ENCODE measurements around the gene MED31. TPM values are rescaled to one million over a fixed set of nuclear protein-coding genes. Genes with fewer than 3 reads are reported as not detected.

Gene MED31
- 18.8 and 19.1 TPM in 2 replicates for total RNA-seq (2014; rRNA removed)
- Bru-seq, nascent RNA, result percentile 83 among the genes with signal in this experiment
- percentile 83 among the genes with signal in this experiment for BruChase-seq, experiment 1, labeled RNA remaining after a 6-hour chase
- percentile 85 among the genes with signal in this experiment for BruChase-seq, experiment 2, labeled RNA remaining after a 2-hour chase
- long read RNA-seq, transcript MED31-203 (3 exons, 593 nt), result minor isoform, 5 of 19 reads
- long read RNA-seq, transcript MED31-201 (4 exons, 1,654 nt), result major isoform, 10 of 19 reads
- long read RNA-seq, partial matches to known transcripts, result 0 of 19 reads
- long read RNA-seq, other reads (novel, unspliced or antisense), result 2 of 19 reads

DNA sequence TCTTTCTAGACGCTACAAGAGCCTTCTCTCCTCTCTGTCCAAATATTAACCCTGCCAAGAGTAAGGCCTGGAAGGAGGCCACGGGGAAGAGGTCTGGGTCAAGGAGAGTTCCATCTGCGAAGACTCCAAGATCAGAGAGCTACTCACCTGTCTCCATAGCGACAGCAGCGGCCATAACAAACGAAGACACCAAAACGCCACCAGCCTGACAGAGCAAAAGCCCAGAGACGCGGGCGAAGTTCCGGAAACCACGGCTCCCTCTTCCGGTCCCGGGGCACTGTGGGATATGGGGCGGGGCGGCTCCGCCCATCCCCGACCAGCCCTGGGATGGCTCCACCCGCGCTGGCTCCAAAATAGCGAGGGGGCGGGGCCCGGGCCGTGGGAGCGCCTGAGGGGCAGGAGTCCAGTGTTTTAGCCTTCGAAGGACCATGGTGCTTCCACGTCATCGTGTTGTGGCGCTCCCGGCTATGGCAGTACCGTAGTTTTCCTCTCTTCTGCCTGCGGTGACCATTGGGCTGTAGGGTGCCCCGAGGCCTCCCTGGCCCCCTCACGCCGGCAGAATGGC is at the start of gene MED31, which contains the start of gene C17orf100:
Gene MED31 (minus strand): TSS at position 252 of the 565 bp plus-strand sequence. CDS start 77 bp downstream, at position 175.
Gene C17orf100 (plus strand): TSS at position 409 of the 565 bp plus-strand sequence. CDS start 152 bp downstream, at position 561.
- H3K4me2 ChIP-seq (ENCODE audit: low read length), result peak within 1 kb of the TSS; percentile 86
- ATAC-seq, result peak; percentile 94
- peak within 1 kb of the TSS; percentile 100 for H3K4me3 ChIP-seq (ENCODE audit: low read length)
- peaks cover 66% of the 10 kb centered on the region for H3K79me2 ChIP-seq (ENCODE audit: low read length)
- no TSS peak for BruUV-seq (replicated peaks)
- no peaks in the 10 kb centered on the region for H3K27me3 ChIP-seq (ENCODE audit: low read length)
- ChIA-PET CTCF (interaction anchor here (0.6 kb wide), 2 partner anchors 25 to 215 kb away, joined by 5 read pairs; no protein-coding TSS in a partner anchor), POLR2A (ENCODE audit: unreplicated experiment) (interaction anchor here (0.6 to 0.7 kb wide), 2 partner anchors 9 to 368 kb away, joined by 3 to 4 read pairs; no protein-coding TSS in a partner anchor)
- no peaks in the 10 kb centered on the region for H3K9me2 ChIP-seq (replicated peaks; ENCODE audit: low read length)
- no peaks in the 10 kb centered on the region for H3K9me3 ChIP-seq (ENCODE audit: low read length)
- TF ChIP-seq EZH2 (IDR thresholded peaks at IDR 0.05; ENCODE audit: low read length, unreplicated experiment) (no peak), EZH2phosphoT487 (IDR thresholded peaks at IDR 0.05; ENCODE audit: borderline replicate concordance, low read length) (no peak)
- TF ChIP-seq, protein P1, sequence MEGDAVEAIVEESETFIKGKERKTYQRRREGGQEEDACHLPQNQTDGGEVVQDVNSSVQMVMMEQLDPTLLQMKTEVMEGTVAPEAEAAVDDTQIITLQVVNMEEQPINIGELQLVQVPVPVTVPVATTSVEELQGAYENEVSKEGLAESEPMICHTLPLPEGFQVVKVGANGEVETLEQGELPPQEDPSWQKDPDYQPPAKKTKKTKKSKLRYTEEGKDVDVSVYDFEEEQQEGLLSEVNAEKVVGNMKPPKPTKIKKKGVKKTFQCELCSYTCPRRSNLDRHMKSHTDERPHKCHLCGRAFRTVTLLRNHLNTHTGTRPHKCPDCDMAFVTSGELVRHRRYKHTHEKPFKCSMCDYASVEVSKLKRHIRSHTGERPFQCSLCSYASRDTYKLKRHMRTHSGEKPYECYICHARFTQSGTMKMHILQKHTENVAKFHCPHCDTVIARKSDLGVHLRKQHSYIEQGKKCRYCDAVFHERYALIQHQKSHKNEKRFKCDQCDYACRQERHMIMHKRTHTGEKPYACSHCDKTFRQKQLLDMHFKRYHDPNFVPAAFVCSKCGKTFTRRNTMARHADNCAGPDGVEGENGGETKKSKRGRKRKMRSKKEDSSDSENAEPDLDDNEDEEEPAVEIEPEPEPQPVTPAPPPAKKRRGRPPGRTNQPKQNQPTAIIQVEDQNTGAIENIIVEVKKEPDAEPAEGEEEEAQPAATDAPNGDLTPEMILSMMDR (conservative IDR thresholded peaks at IDR 0.05; ENCODE audit: low read depth, low read length), result no peak
- H4K20me1 ChIP-seq (ENCODE audit: low read length), result peaks cover 21% of the 10 kb centered on the region
- DNase-seq, result peak; percentile 92
- H3K36me3 ChIP-seq (ENCODE audit: low read depth, low read length), result peaks cover 13% of the 10 kb centered on the region
- peaks cover 26% of the 10 kb centered on the region for H3K4me1 ChIP-seq (ENCODE audit: insufficient read depth, low read length)
- intact Hi-C loops (cut with micrococcal nuclease), result no loop called here
- no peaks in the 10 kb centered on the region for H3F3A ChIP-seq (ENCODE audit: low read length, unreplicated experiment)
- H3K27ac ChIP-seq (ENCODE audit: low read length), result peak within 1 kb of the TSS; percentile 90
- peak within 1 kb of the TSS; percentile 89 for H2AFZ ChIP-seq (ENCODE audit: low read length)
- H3K9ac ChIP-seq (ENCODE audit: low read length), result peak within 1 kb of the TSS; percentile 97

DNA sequence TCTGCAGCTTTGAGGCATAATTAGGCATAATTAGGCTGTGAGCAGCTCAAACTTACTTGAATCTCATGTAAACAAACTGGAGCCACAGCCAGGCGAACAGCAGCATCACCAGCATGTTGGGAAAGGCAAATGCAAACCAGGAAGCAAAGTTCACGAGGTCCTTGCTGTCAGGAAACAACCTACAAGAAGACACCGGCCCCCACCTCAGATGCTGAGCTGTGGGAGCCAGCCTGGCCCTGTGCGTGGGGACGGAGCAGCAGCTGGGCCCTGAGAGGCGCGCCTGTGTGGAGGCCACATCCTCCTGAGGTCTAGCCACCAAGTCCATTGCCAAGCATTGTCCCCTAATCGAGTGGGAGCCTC is 49.5 kb upstream of the MED31 start:
- H3K9ac ChIP-seq (ENCODE audit: low read length), result no peak overlapping the region
- intact Hi-C loops (cut with micrococcal nuclease), result no loop called here
- no peak for ATAC-seq
- BruUV-seq (replicated peaks), result no TSS peak
- no peaks in the 10 kb centered on the region for H3K36me3 ChIP-seq (ENCODE audit: low read depth, low read length)
- DNase-seq, result no peak
- no peaks in the 10 kb centered on the region for H4K20me1 ChIP-seq (ENCODE audit: low read length)
- H3K9me2 ChIP-seq (replicated peaks; ENCODE audit: low read length), result no peaks in the 10 kb centered on the region
- no peaks in the 10 kb centered on the region for H3K9me3 ChIP-seq (ENCODE audit: low read length)
- H3K4me1 ChIP-seq (ENCODE audit: insufficient read depth, low read length), result no peaks in the 10 kb centered on the region
- ChIA-PET POLR2A (ENCODE audit: unreplicated experiment) (no interaction called here), CTCF (no interaction called here)
- no peak overlapping the region for H3K4me2 ChIP-seq (ENCODE audit: low read length)
- H2AFZ ChIP-seq (ENCODE audit: low read length), result no peak overlapping the region
- no peak overlapping the region for H3K4me3 ChIP-seq (ENCODE audit: low read length)
- H3F3A ChIP-seq (ENCODE audit: low read length, unreplicated experiment), result no peaks in the 10 kb centered on the region
- no peak overlapping the region for H3K27ac ChIP-seq (ENCODE audit: low read length)
- no peak for TF ChIP-seq EZH2phosphoT487 (IDR thresholded peaks at IDR 0.05; ENCODE audit: borderline replicate concordance, low read length)
- no peak for TF ChIP-seq EZH2 (IDR thresholded peaks at IDR 0.05; ENCODE audit: low read length, unreplicated experiment)
- TF ChIP-seq, protein P1 (conservative IDR thresholded peaks at IDR 0.05; ENCODE audit: low read depth, low read length), result no peak
- H3K27me3 ChIP-seq (ENCODE audit: low read length), result no peaks in the 10 kb centered on the region
- no peaks in the 10 kb centered on the region for H3K79me2 ChIP-seq (ENCODE audit: low read length)

Data from PC-3 (cell line).